HCT116 (cell line): Measurements from ENCODE around the gene TUBA3D.

Experiments
- POLR2A ChIP-seq: IDR thresholded peaks from 2 replicates; pipeline ENCODE4 v1.7.0; 2011; ENCODE audit warnings: borderline replicate concordance; ENCODE audit not compliant: insufficient read depth, insufficient read length; ENCODE audit errors: extremely low read depth
- POLR2AphosphoS5 ChIP-seq: IDR thresholded peaks from 2 replicates; pipeline ENCODE4 v1.6.1; 2011; ENCODE audit warnings: mild to moderate bottlenecking, low read depth, low read length, moderate library complexity
- SIN3A ChIP-seq: IDR thresholded peaks from 2 replicates; pipeline ENCODE4 v1.6.1; 2012; ENCODE audit warnings: low read depth
- SRF ChIP-seq: IDR thresholded peaks from 2 replicates; pipeline ENCODE4 v1.6.1; 2012; ENCODE audit warnings: low read depth
- TF ChIP-seq, protein P1 (sequence below): IDR thresholded peaks from 2 replicates; pipeline ENCODE4 v1.6.1; 2012; ENCODE audit warnings: low read depth
- TF ChIP-seq, protein P2 (sequence below), 3 experiments: fragments of 200-600 bp in 1 of 3; sonication (generic) in 1 of 3; IDR thresholded peaks in 2 of 3; conservative IDR thresholded peaks in 1 of 3; 2 replicates each; pipeline ENCODE4 v1.5.1; 2012 to 2017; ENCODE audit warnings: low read depth in 2 of 3, low read length in 2 of 3, antibody characterized with exemption in 1 of 3, borderline replicate concordance in 1 of 3, control low read depth in 1 of 3, mild to moderate bottlenecking in 1 of 3, mixed read lengths in 1 of 3, mixed run types in 1 of 3, moderate library complexity in 1 of 3; ENCODE audit not compliant: insufficient read depth in 1 of 3

- TF ChIP-seq POLR2A (no peak), SIN3A (no peak), SRF (no peak), POLR2AphosphoS5 (no peak)
- TF ChIP-seq, protein P1, sequence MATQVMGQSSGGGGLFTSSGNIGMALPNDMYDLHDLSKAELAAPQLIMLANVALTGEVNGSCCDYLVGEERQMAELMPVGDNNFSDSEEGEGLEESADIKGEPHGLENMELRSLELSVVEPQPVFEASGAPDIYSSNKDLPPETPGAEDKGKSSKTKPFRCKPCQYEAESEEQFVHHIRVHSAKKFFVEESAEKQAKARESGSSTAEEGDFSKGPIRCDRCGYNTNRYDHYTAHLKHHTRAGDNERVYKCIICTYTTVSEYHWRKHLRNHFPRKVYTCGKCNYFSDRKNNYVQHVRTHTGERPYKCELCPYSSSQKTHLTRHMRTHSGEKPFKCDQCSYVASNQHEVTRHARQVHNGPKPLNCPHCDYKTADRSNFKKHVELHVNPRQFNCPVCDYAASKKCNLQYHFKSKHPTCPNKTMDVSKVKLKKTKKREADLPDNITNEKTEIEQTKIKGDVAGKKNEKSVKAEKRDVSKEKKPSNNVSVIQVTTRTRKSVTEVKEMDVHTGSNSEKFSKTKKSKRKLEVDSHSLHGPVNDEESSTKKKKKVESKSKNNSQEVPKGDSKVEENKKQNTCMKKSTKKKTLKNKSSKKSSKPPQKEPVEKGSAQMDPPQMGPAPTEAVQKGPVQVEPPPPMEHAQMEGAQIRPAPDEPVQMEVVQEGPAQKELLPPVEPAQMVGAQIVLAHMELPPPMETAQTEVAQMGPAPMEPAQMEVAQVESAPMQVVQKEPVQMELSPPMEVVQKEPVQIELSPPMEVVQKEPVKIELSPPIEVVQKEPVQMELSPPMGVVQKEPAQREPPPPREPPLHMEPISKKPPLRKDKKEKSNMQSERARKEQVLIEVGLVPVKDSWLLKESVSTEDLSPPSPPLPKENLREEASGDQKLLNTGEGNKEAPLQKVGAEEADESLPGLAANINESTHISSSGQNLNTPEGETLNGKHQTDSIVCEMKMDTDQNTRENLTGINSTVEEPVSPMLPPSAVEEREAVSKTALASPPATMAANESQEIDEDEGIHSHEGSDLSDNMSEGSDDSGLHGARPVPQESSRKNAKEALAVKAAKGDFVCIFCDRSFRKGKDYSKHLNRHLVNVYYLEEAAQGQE, result no peak
- TF ChIP-seq, protein P2, sequence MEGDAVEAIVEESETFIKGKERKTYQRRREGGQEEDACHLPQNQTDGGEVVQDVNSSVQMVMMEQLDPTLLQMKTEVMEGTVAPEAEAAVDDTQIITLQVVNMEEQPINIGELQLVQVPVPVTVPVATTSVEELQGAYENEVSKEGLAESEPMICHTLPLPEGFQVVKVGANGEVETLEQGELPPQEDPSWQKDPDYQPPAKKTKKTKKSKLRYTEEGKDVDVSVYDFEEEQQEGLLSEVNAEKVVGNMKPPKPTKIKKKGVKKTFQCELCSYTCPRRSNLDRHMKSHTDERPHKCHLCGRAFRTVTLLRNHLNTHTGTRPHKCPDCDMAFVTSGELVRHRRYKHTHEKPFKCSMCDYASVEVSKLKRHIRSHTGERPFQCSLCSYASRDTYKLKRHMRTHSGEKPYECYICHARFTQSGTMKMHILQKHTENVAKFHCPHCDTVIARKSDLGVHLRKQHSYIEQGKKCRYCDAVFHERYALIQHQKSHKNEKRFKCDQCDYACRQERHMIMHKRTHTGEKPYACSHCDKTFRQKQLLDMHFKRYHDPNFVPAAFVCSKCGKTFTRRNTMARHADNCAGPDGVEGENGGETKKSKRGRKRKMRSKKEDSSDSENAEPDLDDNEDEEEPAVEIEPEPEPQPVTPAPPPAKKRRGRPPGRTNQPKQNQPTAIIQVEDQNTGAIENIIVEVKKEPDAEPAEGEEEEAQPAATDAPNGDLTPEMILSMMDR (IDR thresholded peaks at IDR 0.05 in 2 of 3, conservative IDR thresholded peaks at IDR 0.05 in 1 of 3; ENCODE audit: borderline replicate concordance in 1 of 3, insufficient read depth in 1 of 3, low read depth in 2 of 3, low read length in 2 of 3), result no peak
Measured at GRCh38 chr2:131431336-131431735, 44.6 kb upstream of the TUBA3D start.
